ENCODE results near the gene NF1.

The NF1 gene

DNA sequence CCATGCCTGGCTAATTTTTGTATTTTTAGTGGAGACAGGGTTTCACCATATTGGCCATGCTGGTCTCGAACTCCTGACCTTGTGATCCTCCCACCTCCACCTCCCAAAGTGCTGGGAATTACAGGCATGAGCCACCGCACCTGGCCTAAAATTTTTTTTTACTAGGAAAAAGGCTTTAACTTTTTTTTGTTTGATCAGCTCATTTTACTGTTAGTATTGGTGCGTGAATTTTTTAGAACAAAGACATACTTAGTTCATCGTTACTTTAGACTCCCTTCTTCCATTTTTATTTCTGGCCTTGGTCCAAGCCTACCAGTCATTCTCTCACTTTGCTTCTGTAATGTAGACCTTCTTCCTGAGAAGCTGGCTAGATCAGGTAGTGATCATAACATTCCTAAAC, 271.3 kb downstream of the NF1 start:
- Histone ChIP-seq H3K27ac (ENCODE audit: insufficient read depth, low read length, poor library complexity, severe bottlenecking) (no peak overlapping the region), H3K27me3 (replicated peaks; ENCODE audit: control insufficient read depth, insufficient read depth, low read length, poor library complexity, severe bottlenecking) (no peaks in the 10 kb centered on the region), H3K36me3 (ENCODE audit: control insufficient read depth, insufficient read depth, low read length) (peaks cover 6% of the 10 kb centered on the region), H3K4me3 (ENCODE audit: insufficient read depth, low read depth, low read length, poor library complexity, severe bottlenecking) (no peak overlapping the region), H3K4me1 (ENCODE audit: control insufficient read depth, insufficient read depth, low read length, poor library complexity, severe bottlenecking) (no peaks in the 10 kb centered on the region), H3K9me3 (ENCODE audit: control insufficient read depth, low read length) (no peaks in the 10 kb centered on the region)
- DNase-seq: no peak

- Histone ChIP-seq H3K27me3 (replicated peaks; ENCODE audit: control insufficient read depth, insufficient read depth, low read length, poor library complexity, severe bottlenecking) (no peaks in the 10 kb centered on the region), H3K9me3 (ENCODE audit: control insufficient read depth, low read length) (no peaks in the 10 kb centered on the region), H3K27ac (ENCODE audit: insufficient read depth, low read length, poor library complexity, severe bottlenecking) (no peak overlapping the region), H3K4me3 (ENCODE audit: insufficient read depth, low read depth, low read length, poor library complexity, severe bottlenecking) (no peak overlapping the region), H3K36me3 (ENCODE audit: control insufficient read depth, insufficient read depth, low read length) (peaks cover 4% of the 10 kb centered on the region), H3K4me1 (ENCODE audit: control insufficient read depth, insufficient read depth, low read length, poor library complexity, severe bottlenecking) (no peaks in the 10 kb centered on the region)
- no peak for DNase-seq
Measured at GRCh38 chr17:31369266-31369665, 274.5 kb downstream of the NF1 start.

DNA sequence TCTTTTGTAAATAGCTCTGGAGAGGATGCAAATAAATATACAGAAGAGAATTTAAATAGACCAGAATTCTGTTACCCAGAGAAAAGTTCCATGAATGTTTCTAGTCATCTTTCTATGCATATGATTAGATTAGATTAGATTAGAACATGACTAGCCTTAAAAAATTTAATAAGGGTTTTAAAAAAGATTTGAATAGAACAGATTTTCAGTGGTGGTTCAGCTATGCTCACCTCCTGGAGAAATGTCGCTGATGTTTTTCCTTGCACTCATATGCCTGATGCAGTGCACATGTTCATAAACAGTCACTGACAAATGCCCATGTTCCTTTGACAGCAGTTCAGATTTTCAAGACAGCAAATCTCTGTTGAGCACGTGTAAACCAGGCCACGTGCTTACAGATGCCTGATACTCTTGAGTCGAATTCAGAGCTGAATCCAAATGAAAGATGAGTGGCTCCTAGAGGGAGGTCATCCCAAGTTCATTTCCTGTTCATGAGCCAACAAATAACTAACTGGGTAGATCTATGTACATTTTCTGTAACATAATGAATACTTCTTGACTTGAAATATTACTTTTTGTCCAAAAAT, 276.8 kb downstream of the NF1 start:
- no peak for DNase-seq
- no peak overlapping the region for H3K4me3 ChIP-seq (ENCODE audit: insufficient read depth, low read depth, low read length, poor library complexity, severe bottlenecking)
- no peak overlapping the region for H3K27ac ChIP-seq (ENCODE audit: insufficient read depth, low read length, poor library complexity, severe bottlenecking)
- no peaks in the 10 kb centered on the region for H3K9me3 ChIP-seq (ENCODE audit: control insufficient read depth, low read length)
- no peaks in the 10 kb centered on the region for H3K27me3 ChIP-seq (replicated peaks; ENCODE audit: control insufficient read depth, insufficient read depth, low read length, poor library complexity, severe bottlenecking)
- no peaks in the 10 kb centered on the region for H3K4me1 ChIP-seq (ENCODE audit: control insufficient read depth, insufficient read depth, low read length, poor library complexity, severe bottlenecking)
- H3K36me3 ChIP-seq (ENCODE audit: control insufficient read depth, insufficient read depth, low read length): peaks cover 4% of the 10 kb centered on the region

GRCh38 chr17:31373150-31374093, 278.6 kb downstream of the NF1 start:
- Histone ChIP-seq H3K27me3 (replicated peaks; ENCODE audit: control insufficient read depth, insufficient read depth, low read length, poor library complexity, severe bottlenecking) (no peaks in the 10 kb centered on the region), H3K4me1 (ENCODE audit: control insufficient read depth, insufficient read depth, low read length, poor library complexity, severe bottlenecking) (no peaks in the 10 kb centered on the region), H3K36me3 (ENCODE audit: control insufficient read depth, insufficient read depth, low read length) (no peaks in the 10 kb centered on the region), H3K4me3 (ENCODE audit: insufficient read depth, low read depth, low read length, poor library complexity, severe bottlenecking) (no peak overlapping the region), H3K9me3 (ENCODE audit: control insufficient read depth, low read length) (no peaks in the 10 kb centered on the region), H3K27ac (ENCODE audit: insufficient read depth, low read length, poor library complexity, severe bottlenecking) (no peak overlapping the region)
- DNase-seq: no peak

DNA sequence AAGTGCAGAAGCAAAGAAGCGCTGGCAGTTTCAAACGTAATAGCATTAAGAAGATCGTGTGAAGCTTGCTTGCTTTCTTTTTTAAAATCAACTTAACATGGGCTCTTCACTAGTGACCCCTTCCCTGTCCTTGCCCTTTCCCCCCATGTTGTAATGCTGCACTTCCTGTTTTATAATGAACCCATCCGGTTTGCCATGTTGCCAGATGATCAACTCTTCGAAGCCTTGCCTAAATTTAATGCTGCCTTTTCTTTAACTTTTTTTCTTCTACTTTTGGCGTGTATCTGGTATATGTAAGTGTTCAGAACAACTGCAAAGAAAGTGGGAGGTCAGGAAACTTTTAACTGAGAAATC, 279.3 kb downstream of the NF1 start:
- no peaks in the 10 kb centered on the region for H3K36me3 ChIP-seq (ENCODE audit: control insufficient read depth, insufficient read depth, low read length)
- no peak overlapping the region for H3K27ac ChIP-seq (ENCODE audit: insufficient read depth, low read length, poor library complexity, severe bottlenecking)
- H3K9me3 ChIP-seq (ENCODE audit: control insufficient read depth, low read length): no peaks in the 10 kb centered on the region
- no peak for DNase-seq
- H3K27me3 ChIP-seq (replicated peaks; ENCODE audit: control insufficient read depth, insufficient read depth, low read length, poor library complexity, severe bottlenecking): no peaks in the 10 kb centered on the region
- H3K4me1 ChIP-seq (ENCODE audit: control insufficient read depth, insufficient read depth, low read length, poor library complexity, severe bottlenecking): no peaks in the 10 kb centered on the region
- no peak overlapping the region for H3K4me3 ChIP-seq (ENCODE audit: insufficient read depth, low read depth, low read length, poor library complexity, severe bottlenecking)

DNA sequence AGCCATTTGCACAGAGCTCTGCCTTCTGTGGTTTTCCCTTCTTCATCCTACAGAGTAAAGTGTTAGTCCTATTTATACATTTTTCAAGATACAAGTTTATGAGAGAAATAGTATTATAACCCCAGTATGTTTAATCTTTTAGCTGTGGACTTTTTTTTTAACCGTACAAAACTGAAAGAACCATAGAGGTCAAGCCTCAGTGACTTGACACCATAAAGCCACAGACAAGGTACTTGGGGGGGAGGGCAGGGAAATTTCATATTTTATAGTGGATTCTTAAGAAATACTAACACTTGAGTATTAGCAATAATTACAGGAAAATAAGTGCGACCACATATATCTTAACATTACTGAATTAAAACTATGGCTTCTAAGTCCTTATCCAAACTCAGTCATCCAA, 279.7 kb downstream of the NF1 start:
- no peaks in the 10 kb centered on the region for H3K36me3 ChIP-seq (ENCODE audit: control insufficient read depth, insufficient read depth, low read length)
- no peaks in the 10 kb centered on the region for H3K4me1 ChIP-seq (ENCODE audit: control insufficient read depth, insufficient read depth, low read length, poor library complexity, severe bottlenecking)
- no peaks in the 10 kb centered on the region for H3K27me3 ChIP-seq (replicated peaks; ENCODE audit: control insufficient read depth, insufficient read depth, low read length, poor library complexity, severe bottlenecking)

GRCh38 chr17:31378638-31379037, 283.9 kb downstream of the NF1 start:
- DNase-seq: no peak
- Histone ChIP-seq H3K27me3 (replicated peaks; ENCODE audit: control insufficient read depth, insufficient read depth, low read length, poor library complexity, severe bottlenecking) (no peaks in the 10 kb centered on the region), H3K4me3 (ENCODE audit: insufficient read depth, low read depth, low read length, poor library complexity, severe bottlenecking) (no peak overlapping the region), H3K4me1 (ENCODE audit: control insufficient read depth, insufficient read depth, low read length, poor library complexity, severe bottlenecking) (no peaks in the 10 kb centered on the region), H3K27ac (ENCODE audit: insufficient read depth, low read length, poor library complexity, severe bottlenecking) (no peak overlapping the region), H3K36me3 (ENCODE audit: control insufficient read depth, insufficient read depth, low read length) (no peaks in the 10 kb centered on the region), H3K9me3 (ENCODE audit: control insufficient read depth, low read length) (no peaks in the 10 kb centered on the region)

More for the DNA sequence above, 279.7 kb downstream of the NF1 start:
- Histone ChIP-seq H3K4me3 (ENCODE audit: insufficient read depth, low read depth, low read length, poor library complexity, severe bottlenecking) (no peak overlapping the region), H3K9me3 (ENCODE audit: control insufficient read depth, low read length) (no peaks in the 10 kb centered on the region), H3K27ac (ENCODE audit: insufficient read depth, low read length, poor library complexity, severe bottlenecking) (no peak overlapping the region)
- DNase-seq: no peak

- Histone ChIP-seq H3K4me3 (ENCODE audit: insufficient read depth, low read depth, low read length, poor library complexity, severe bottlenecking) (no peak overlapping the region), H3K27me3 (replicated peaks; ENCODE audit: control insufficient read depth, insufficient read depth, low read length, poor library complexity, severe bottlenecking) (no peaks in the 10 kb centered on the region), H3K27ac (ENCODE audit: insufficient read depth, low read length, poor library complexity, severe bottlenecking) (no peak overlapping the region), H3K9me3 (ENCODE audit: control insufficient read depth, low read length) (no peaks in the 10 kb centered on the region), H3K36me3 (ENCODE audit: control insufficient read depth, insufficient read depth, low read length) (no peaks in the 10 kb centered on the region), H3K4me1 (ENCODE audit: control insufficient read depth, insufficient read depth, low read length, poor library complexity, severe bottlenecking) (no peaks in the 10 kb centered on the region)
- DNase-seq: no peak
Measured at GRCh38 chr17:31379597-31380205, 284.9 kb downstream of the NF1 start.

DNA sequence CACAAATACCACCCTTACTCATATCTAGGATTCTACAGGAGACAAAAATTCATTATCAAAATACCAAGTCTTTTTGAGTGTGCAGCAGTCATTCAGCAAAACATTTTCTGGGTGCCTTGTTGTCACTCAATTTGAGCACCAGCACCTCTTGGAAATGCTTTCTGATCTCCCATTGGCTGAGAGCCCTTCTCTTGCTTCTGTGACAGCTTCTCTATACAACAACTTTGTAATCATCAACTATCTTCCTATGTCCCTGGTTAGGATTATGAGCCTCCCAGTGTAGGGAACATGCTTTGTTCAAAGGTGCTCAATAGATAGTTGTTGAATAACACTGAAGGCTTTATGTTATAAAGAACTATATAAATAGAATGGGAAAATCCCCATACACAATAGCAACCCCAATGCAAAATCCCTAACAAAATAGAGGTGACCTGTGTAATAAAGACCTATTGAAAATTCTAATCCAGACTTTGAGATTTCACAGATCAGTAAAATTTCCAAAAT, 286.4 kb downstream of the NF1 start:
- no peaks in the 10 kb centered on the region for H3K4me1 ChIP-seq (ENCODE audit: control insufficient read depth, insufficient read depth, low read length, poor library complexity, severe bottlenecking)
- H3K36me3 ChIP-seq (ENCODE audit: control insufficient read depth, insufficient read depth, low read length): no peaks in the 10 kb centered on the region
- H3K27me3 ChIP-seq (replicated peaks; ENCODE audit: control insufficient read depth, insufficient read depth, low read length, poor library complexity, severe bottlenecking): no peaks in the 10 kb centered on the region
- DNase-seq: no peak
- no peak overlapping the region for H3K4me3 ChIP-seq (ENCODE audit: insufficient read depth, low read depth, low read length, poor library complexity, severe bottlenecking)
- H3K9me3 ChIP-seq (ENCODE audit: control insufficient read depth, low read length): no peaks in the 10 kb centered on the region
- no peak overlapping the region for H3K27ac ChIP-seq (ENCODE audit: insufficient read depth, low read length, poor library complexity, severe bottlenecking)
